Epithelial cell of proximal tubule (primary cell): ENCODE measurements around the gene MAP3K2. TPM values are rescaled to one million over a fixed set of nuclear protein-coding genes. Genes with fewer than 3 reads are reported as not detected.
"Not testable (repeated sequence)": the region's sequence is repeated elsewhere in the genome, so short reads cannot be mapped to it uniquely, and the experiment has no call there.

Experiments used
- DNase-seq: peaks from one replicate; pipeline ENCODE4 v3.0.0-alpha.2; 2011; ENCODE audit warnings: low read depth
- H3K4me3 ChIP-seq: 2 replicates; pipeline ENCODE4 v1.5.1; 2011; ENCODE audit warnings: low read depth, mild to moderate bottlenecking, low read length
- total RNA-seq: library from RNA; depleted of rRNA; stranded (reverse); fragments of >200 nt; gene quantifications from 2 replicates; pipeline ENCODE4 v1.2.3, GENCODE V29; 2015
- TF ChIP-seq, protein P1 (sequence below): conservative IDR thresholded peaks from 2 replicates; pipeline ENCODE4 v1.5.1; 2012; ENCODE audit warnings: low read depth, mild to moderate bottlenecking, low read length

MAP3K2 gene
- total RNA-seq, 1 donor from 2014 or later: 22.4 TPM

DNA sequence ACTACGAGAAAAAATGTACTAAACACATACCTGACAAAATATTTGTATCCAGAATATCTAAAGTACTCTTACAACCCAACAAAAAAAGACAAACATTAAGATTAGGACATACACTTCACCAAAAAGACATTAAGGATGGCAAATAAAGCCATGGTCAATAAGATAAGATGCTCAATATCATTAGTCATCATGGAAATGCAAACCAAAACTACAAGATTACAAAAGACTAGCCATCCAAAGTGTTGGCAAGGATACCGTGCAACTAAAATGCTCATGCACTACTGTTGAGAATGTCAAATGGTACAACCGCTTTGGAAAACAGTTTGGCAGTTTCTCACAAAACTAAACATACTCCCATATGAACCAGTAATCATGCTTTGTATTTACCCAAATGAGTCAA is 29.7 kb downstream of the MAP3K2 start:
- no peak for DNase-seq
- TF ChIP-seq, protein P1, sequence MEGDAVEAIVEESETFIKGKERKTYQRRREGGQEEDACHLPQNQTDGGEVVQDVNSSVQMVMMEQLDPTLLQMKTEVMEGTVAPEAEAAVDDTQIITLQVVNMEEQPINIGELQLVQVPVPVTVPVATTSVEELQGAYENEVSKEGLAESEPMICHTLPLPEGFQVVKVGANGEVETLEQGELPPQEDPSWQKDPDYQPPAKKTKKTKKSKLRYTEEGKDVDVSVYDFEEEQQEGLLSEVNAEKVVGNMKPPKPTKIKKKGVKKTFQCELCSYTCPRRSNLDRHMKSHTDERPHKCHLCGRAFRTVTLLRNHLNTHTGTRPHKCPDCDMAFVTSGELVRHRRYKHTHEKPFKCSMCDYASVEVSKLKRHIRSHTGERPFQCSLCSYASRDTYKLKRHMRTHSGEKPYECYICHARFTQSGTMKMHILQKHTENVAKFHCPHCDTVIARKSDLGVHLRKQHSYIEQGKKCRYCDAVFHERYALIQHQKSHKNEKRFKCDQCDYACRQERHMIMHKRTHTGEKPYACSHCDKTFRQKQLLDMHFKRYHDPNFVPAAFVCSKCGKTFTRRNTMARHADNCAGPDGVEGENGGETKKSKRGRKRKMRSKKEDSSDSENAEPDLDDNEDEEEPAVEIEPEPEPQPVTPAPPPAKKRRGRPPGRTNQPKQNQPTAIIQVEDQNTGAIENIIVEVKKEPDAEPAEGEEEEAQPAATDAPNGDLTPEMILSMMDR: no peak
- no peak overlapping the region for H3K4me3 ChIP-seq

DNA sequence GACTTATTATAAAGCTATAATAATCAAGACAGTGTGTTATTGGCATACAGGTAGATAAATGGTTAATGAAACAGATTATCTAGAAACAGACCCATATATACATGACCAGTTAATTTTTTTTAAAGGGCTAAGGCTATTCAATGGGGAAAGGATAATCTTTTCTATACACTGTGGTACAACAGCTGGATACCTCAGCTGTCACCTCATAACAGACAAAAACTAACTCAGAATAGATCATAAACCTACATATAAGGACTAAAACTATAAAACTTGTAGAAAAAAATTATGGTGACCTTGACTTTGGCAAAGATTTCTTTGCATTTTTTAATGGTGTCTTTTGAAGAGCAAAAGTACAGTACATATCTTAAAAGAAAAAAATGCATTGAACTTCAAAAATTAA is 30.2 kb downstream of the MAP3K2 start:
- TF ChIP-seq, protein P1: no peak
- no peak overlapping the region for H3K4me3 ChIP-seq
- no peak for DNase-seq

GRCh38 chr2:127356531-127356930 is 31.2 kb downstream of the MAP3K2 start:
- no peak overlapping the region for H3K4me3 ChIP-seq
- TF ChIP-seq, protein P1: no peak
- DNase-seq: no peak

GRCh38 chr2:127355407-127356008 is 32.3 kb downstream of the MAP3K2 start:
- TF ChIP-seq, protein P1: peak; percentile 80
- DNase-seq: no peak
- no peak overlapping the region for H3K4me3 ChIP-seq

DNA sequence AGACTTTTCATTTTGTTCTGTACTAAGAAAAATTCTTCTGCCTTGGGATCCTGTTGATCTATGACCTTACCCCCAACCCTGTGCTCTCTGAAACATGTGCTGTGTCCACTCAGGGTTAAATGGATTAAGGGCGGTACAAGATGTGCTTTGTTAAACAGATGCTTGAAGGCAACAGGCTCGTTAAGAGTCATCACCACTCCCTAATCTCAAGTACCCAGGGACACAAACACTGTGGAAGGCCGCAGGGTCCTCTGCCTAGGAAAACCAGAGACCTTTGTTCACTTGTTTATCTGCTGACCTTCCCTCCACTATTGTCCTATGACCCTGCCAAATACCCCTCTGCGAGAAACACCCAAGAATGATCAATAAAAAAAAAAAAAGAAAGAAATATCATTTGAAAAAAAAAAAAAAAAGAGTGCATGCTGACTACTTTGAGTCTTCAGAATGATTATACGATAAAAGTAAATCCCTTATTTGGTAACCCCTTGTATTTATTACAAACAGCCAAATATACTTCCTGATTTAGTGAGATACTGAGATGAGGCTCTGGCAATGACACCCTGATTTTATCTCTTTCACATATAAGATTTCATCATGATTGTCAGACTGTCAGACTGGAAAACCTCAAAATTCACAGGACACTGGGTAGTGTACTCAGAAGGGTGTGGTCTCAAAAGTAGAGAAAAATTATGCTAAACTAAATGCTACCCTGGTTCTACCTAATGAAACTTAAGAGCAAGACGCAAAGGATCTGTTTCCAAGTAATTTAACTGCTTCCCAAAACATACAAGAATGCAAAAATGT is 33.7 kb downstream of the MAP3K2 start:
- H3K4me3 ChIP-seq, DNase-seq: not testable (repeated sequence)

- not testable (repeated sequence) for H3K4me3 ChIP-seq, DNase-seq
Observed at GRCh38 chr2:127353223-127353622, 34.6 kb downstream of the MAP3K2 start.

DNA sequence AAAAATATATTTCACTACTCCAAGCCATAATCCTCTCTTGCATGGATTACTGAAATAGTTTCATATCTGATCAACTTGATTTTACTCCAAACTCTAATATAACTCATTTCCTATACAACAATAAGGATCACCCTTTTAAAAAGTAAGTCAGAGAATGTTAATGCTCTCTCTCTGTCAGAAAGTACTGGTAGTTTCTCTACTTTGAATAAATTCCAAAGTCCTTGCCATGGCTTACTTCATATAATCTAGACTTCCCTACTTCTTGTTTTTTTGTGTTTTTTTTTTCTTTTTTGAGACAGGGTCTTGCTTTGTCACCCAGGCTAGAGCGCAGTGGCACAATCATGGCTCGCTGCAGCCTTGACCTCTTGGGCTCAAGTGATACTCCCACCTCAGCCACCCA is 36.2 kb downstream of the MAP3K2 start:
- TF ChIP-seq, protein P1: no peak
- no peak overlapping the region for H3K4me3 ChIP-seq
- DNase-seq: no peak

GRCh38 chr2:127348426-127349000 is 39.3 kb downstream of the MAP3K2 start:
- peak; percentile 44 for DNase-seq
- TF ChIP-seq, protein P1: no peak

More at GRCh38 chr2:127348426-127349000, 39.3 kb downstream of the MAP3K2 start:
- no peak overlapping the region for H3K4me3 ChIP-seq
